ENCODE measurements around the gene GPHA2. TPM values are rescaled to one million over a fixed set of nuclear protein-coding genes. Genes with fewer than 3 reads are reported as not detected.
A peak's percentile ranks its signal among the peaks of the same experiment; 100 is the strongest.

Gene GPHA2
- total RNA-seq, 2 experiments from 2014 or later, result not detected

- CTCF ChIA-PET, result interaction anchor here (0.5 kb wide), 1 partner anchor 77 kb away, joined by 3 read pairs; no protein-coding TSS in a partner anchor
- no peak for DNase-seq
- POLR2A ChIA-PET, result interaction anchor here (0.6 to 2.0 kb wide), 5 partner anchors 11 to 147 kb away, joined by 3 to 14 read pairs (median 3); partner anchors contain the start of genes ARL2 and EHD1
- Mint-ChIP-seq H3K9me3 (no peaks in the 10 kb centered on the region), H3K27me3 (no peaks in the 10 kb centered on the region), H3K27ac (no peak overlapping the region), H3K4me3 (peak overlapping the region; percentile 88), H3K36me3 (ENCODE audit: low read depth) (peaks cover 16% of the 10 kb centered on the region), H3K4me1 (peaks cover 21% of the 10 kb centered on the region)
Observed at GRCh38 chr11:64925536-64926436, 9.9 kb downstream of the GPHA2 start.

- peaks cover 7% of the 10 kb centered on the region for H3K36me3 Mint-ChIP-seq (ENCODE audit: low read depth)
- H3K4me1 Mint-ChIP-seq, result peaks cover 21% of the 10 kb centered on the region
- H3K27me3 Mint-ChIP-seq, result no peaks in the 10 kb centered on the region
- CTCF ChIA-PET, result interaction anchor here (0.9 to 1.7 kb wide), 5 partner anchors 30 to 210 kb away, joined by 3 to 6 read pairs (median 4); partner anchors contain the start of genes ARL2 and SYVN1
- DNase-seq, result no peak
- no peak overlapping the region for H3K27ac Mint-ChIP-seq
- H3K4me3 Mint-ChIP-seq, result peak overlapping the region; percentile 88
- POLR2A ChIA-PET, result interaction anchor here (1.2 to 2.0 kb wide), 10 partner anchors 8 to 171 kb away, joined by 3 to 14 read pairs (median 4); partner anchors contain the start of genes ARL2, EHD1, SAC3D1 and SF1
- H3K9me3 Mint-ChIP-seq, result no peaks in the 10 kb centered on the region
Observed at GRCh38 chr11:64924910-64925284, 10.8 kb downstream of the GPHA2 start.

- H3K4me1 Mint-ChIP-seq, result peaks cover 21% of the 10 kb centered on the region
- ChIA-PET CTCF (interaction anchor here (0.5 to 1.7 kb wide), 8 partner anchors 12 to 1252 kb away, joined by 3 to 6 read pairs (median 4); partner anchors contain the start of genes ARL2 and SYVN1), POLR2A (interaction anchor here (0.6 to 2.0 kb wide), 13 partner anchors 9 to 235 kb away, joined by 3 to 14 read pairs (median 4); partner anchors contain the start of genes ARL2, EHD1, MEN1 and SAC3D1)
- no peaks in the 10 kb centered on the region for H3K27me3 Mint-ChIP-seq
- H3K4me3 Mint-ChIP-seq, result peak within 1 kb of the TSS; percentile 88
- H3K9me3 Mint-ChIP-seq, result no peaks in the 10 kb centered on the region
- peak; percentile 94 for DNase-seq
- H3K27ac Mint-ChIP-seq, result peak within 1 kb of the TSS; percentile 96
- peaks cover 5% of the 10 kb centered on the region for H3K36me3 Mint-ChIP-seq (ENCODE audit: low read depth)
Observed at GRCh38 chr11:64923944-64924909, 11.5 kb downstream of the GPHA2 start, which contains the start of gene PPP2R5B. PPP2R5B (plus strand) TSS chr11:64924689; CDS start chr11:64925735, 1,046 bp downstream.

GRCh38 chr11:64923151-64923661 is 12.5 kb downstream of the GPHA2 start:
- Mint-ChIP-seq H3K27me3 (no peaks in the 10 kb centered on the region), H3K4me3 (no peak overlapping the region), H3K36me3 (ENCODE audit: low read depth) (peaks cover 5% of the 10 kb centered on the region), H3K4me1 (peaks cover 23% of the 10 kb centered on the region), H3K27ac (no peak overlapping the region), H3K9me3 (no peaks in the 10 kb centered on the region)
- DNase-seq, result no peak
- ChIA-PET CTCF (no interaction called here), POLR2A (interaction anchor here (0.6 to 2.0 kb wide), 8 partner anchors 13 to 234 kb away, joined by 3 to 14 read pairs (median 4); partner anchors contain the start of genes ARL2, EHD1, MEN1 and SAC3D1)

GRCh38 chr11:64921384-64921783 is 14.3 kb downstream of the GPHA2 start:
- no peaks in the 10 kb centered on the region for H3K27me3 Mint-ChIP-seq
- DNase-seq, result no peak
- H3K4me3 Mint-ChIP-seq, result no peak overlapping the region
- no peaks in the 10 kb centered on the region for H3K36me3 Mint-ChIP-seq (ENCODE audit: low read depth)
- H3K4me1 Mint-ChIP-seq, result peaks cover 35% of the 10 kb centered on the region
- ChIA-PET POLR2A (no interaction called here), CTCF (no interaction called here)
- no peaks in the 10 kb centered on the region for H3K9me3 Mint-ChIP-seq
- H3K27ac Mint-ChIP-seq, result no peak overlapping the region

GRCh38 chr11:64920124-64920523 is 15.6 kb downstream of the GPHA2 start:
- no peaks in the 10 kb centered on the region for H3K27me3 Mint-ChIP-seq

GRCh38 chr11:64919627-64920026 is 16.1 kb downstream of the GPHA2 start:
- Mint-ChIP-seq H3K9me3 (no peaks in the 10 kb centered on the region), H3K36me3 (ENCODE audit: low read depth) (no peaks in the 10 kb centered on the region), H3K4me3 (no peak overlapping the region), H3K27ac (no peak overlapping the region), H3K27me3 (no peaks in the 10 kb centered on the region), H3K4me1 (peaks cover 37% of the 10 kb centered on the region)
- DNase-seq, result no peak
- POLR2A ChIA-PET, result no interaction called here
- CTCF ChIA-PET, result no interaction called here

More at GRCh38 chr11:64920124-64920523, 15.6 kb downstream of the GPHA2 start:
- H3K27ac Mint-ChIP-seq, result no peak overlapping the region
- CTCF ChIA-PET, result no interaction called here
- H3K36me3 Mint-ChIP-seq (ENCODE audit: low read depth), result no peaks in the 10 kb centered on the region
- POLR2A ChIA-PET, result no interaction called here
- no peaks in the 10 kb centered on the region for H3K9me3 Mint-ChIP-seq
- H3K4me1 Mint-ChIP-seq, result peaks cover 39% of the 10 kb centered on the region
- no peak for DNase-seq
- no peak overlapping the region for H3K4me3 Mint-ChIP-seq

GRCh38 chr11:64918017-64918416 is 17.7 kb downstream of the GPHA2 start:
- ChIA-PET POLR2A (interaction anchor here (1.0 to 1.5 kb wide), 2 partner anchors 40 to 123 kb away, joined by 4 read pairs; partner anchors contain the start of genes EHD1 and SAC3D1), CTCF (interaction anchor here (1.4 to 1.5 kb wide), 2 partner anchors 70 to 95 kb away, joined by 3 to 4 read pairs; no protein-coding TSS in a partner anchor)
- Mint-ChIP-seq H3K4me3 (peak overlapping the region; percentile 92), H3K9me3 (no peaks in the 10 kb centered on the region), H3K36me3 (ENCODE audit: low read depth) (peaks cover 5% of the 10 kb centered on the region), H3K27ac (peak overlapping the region; percentile 96), H3K4me1 (peaks cover 28% of the 10 kb centered on the region), H3K27me3 (no peaks in the 10 kb centered on the region)
- DNase-seq, result no peak

- ChIA-PET POLR2A (interaction anchor here (1.0 to 1.5 kb wide), 2 partner anchors 40 to 124 kb away, joined by 4 read pairs; partner anchors contain the start of genes EHD1 and SAC3D1), CTCF (interaction anchor here (1.4 to 1.5 kb wide), 2 partner anchors 70 to 95 kb away, joined by 3 to 4 read pairs; no protein-coding TSS in a partner anchor)
- Mint-ChIP-seq H3K9me3 (no peaks in the 10 kb centered on the region), H3K36me3 (ENCODE audit: low read depth) (peaks cover 5% of the 10 kb centered on the region), H3K4me1 (peaks cover 28% of the 10 kb centered on the region), H3K27me3 (no peaks in the 10 kb centered on the region), H3K27ac (peak overlapping the region; percentile 96), H3K4me3 (peak overlapping the region; percentile 92)
- DNase-seq, result no peak
Observed at GRCh38 chr11:64917663-64917995, 18.1 kb downstream of the GPHA2 start.

GRCh38 chr11:64916775-64917662 is 18.7 kb downstream of the GPHA2 start, which contains the start of gene ATG2A:
ATG2A (minus strand) TSS chr11:64917209; CDS start chr11:64917135, 74 bp downstream.
- ChIA-PET POLR2A (interaction anchor here (0.9 to 1.9 kb wide), 8 partner anchors 17 to 218 kb away, joined by 3 to 5 read pairs (median 4); partner anchors contain the start of genes ARL2, EHD1, FAU and MRPL49), CTCF (interaction anchor here (1.3 to 1.4 kb wide), 2 partner anchors 29 to 69 kb away, joined by 3 to 4 read pairs; no protein-coding TSS in a partner anchor)
- Mint-ChIP-seq H3K36me3 (ENCODE audit: low read depth) (peaks cover 5% of the 10 kb centered on the region), H3K27me3 (no peaks in the 10 kb centered on the region), H3K4me1 (peaks cover 28% of the 10 kb centered on the region), H3K9me3 (no peaks in the 10 kb centered on the region), H3K27ac (peak within 1 kb of the TSS; percentile 96), H3K4me3 (peak within 1 kb of the TSS; percentile 92)
- DNase-seq, result peak; percentile 99

All from activated CD4-positive, alpha-beta memory T cell treated with anti-CD3 and anti-CD28 coated beads, Interleukin-2, amount 10 ng/mL, durations not matched to agents 7 days and 5 days (primary cell).